HT-29 (cell line): ENCODE data around the gene ZNF532. TPM values are rescaled to one million over a fixed set of nuclear protein-coding genes. Genes with fewer than 3 reads are reported as not detected.

Experiments used
- small RNA-seq: library from RNA; depleted of rRNA; stranded (forward); fragments of <200 nt; gene quantifications from one replicate; pipeline ENCODE3, GENCODE V24; 2014
- total RNA-seq: library from RNA; depleted of rRNA; stranded (reverse); fragments of >200 nt; shearing (Covaris generic); gene quantifications from 2 replicates; pipeline ENCODE4 v1.2.3, GENCODE V29; 2014; rRNA removed

ZNF532 gene
- total RNA-seq, 1 experiment from 2014 or later, result 8.1 TPM

Small RNAs within 50 kb of the gene (small RNA-seq; reads per million reads assigned to genes)
- gene RF00096 (not detected), gene RNU2-69P (26.2 reads per million, percentile 93 among the genes with 10 or more reads in this experiment)

Other genes starting within 250 kb of the ZNF532 start
- gene ALPK2, start 235.8 kb upstream of the ZNF532 start, total RNA-seq, result not detected in 2 replicates
- gene MALT1, start 193.4 kb upstream of the ZNF532 start, total RNA-seq, result 5.6 and 8.6 TPM in 2 replicates